ENCODE data around the gene SH2D5.

SH2D5 gene

DNA sequence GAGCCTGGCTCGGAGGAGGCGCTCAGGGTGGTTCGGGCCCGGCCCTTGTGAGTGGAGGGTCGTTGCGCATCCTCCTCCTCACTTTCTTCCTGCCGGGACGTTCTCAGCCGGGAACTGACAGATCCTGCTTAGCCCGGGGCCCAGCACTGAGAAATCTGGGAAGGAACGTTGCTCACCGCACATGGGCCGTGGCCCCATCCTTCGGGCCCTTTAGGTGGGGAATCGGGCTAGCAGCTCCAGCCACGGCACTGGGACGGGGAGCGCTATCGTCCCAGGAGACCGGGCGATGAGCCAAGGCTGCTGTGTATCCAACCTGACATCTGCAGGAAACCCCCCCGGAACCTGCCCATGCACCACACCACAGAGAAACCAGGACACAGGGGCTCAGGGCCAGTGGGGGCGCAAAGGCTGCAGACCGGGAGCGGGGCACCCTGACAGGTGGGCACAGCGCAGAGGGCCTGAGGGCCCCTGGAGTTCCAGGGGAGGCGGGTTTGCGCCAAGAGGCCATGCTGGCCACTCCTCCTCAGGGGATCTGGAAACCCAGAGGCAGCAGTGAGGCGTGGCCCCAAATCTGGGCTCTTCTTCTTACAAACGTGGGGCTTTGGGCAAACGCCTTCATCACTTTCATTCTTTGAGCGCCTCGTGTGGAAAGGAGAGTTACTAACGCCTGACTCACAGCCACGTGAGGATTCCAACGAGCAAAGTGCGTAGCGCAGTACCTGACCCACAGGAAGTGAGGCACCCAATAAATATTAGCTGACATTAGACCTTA lies at the start of gene SH2D5:
Gene SH2D5 (minus strand): TSS at position 116 of the 772 bp plus-strand sequence. CDS start 4,659 bp downstream, outside the sequence.
- peaks cover 51% of the 10 kb centered on the region for H3K27me3 ChIP-seq
- peaks cover 15% of the 10 kb centered on the region for H3K4me1 ChIP-seq
- no peak for TF ChIP-seq Cebpa-rat (IDR thresholded peaks at IDR 0.05)
- no peak within 1 kb of the TSS for H3K27ac ChIP-seq
- H4K20me1 ChIP-seq, result peaks cover 36% of the 10 kb centered on the region
- no peaks in the 10 kb centered on the region for H3K9me3 ChIP-seq
- H3K4me3 ChIP-seq, result peak within 1 kb of the TSS; percentile 66
- H3K9ac ChIP-seq, result peak within 1 kb of the TSS; percentile 32; the same call in 1 of the 2 replicates
- H3K4me2 ChIP-seq, result peak within 1 kb of the TSS; percentile 100
- H3K36me3 ChIP-seq, result peaks cover 10% of the 10 kb centered on the region

DNA sequence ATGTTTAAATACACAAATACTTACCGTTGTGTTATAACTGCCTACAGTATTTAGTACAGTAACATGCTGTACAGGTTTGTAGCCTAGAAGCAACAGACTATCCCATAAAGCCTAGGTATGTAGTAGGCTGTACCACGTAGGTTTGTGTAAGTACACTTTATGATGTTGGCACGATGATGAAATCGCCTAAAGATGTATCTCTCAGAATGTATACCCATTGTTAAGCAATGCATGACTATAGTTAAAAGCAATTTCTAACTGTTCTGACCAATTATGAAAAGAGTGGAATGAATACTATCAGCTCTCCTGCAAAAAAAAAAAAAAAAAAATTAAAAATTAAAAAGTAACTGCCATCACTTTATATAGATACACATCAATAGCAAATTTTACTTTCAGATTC lies 43.2 kb upstream of the SH2D5 start:
- Histone ChIP-seq H3K36me3 (peaks cover 95% of the 10 kb centered on the region), H3K4me1 (no peaks in the 10 kb centered on the region), H3K9me3 (no peaks in the 10 kb centered on the region), H3K9ac (no peak overlapping the region), H4K20me1 (peaks cover 94% of the 10 kb centered on the region), H3K4me2 (no peak overlapping the region), H3K27me3 (no peaks in the 10 kb centered on the region), H3K27ac (no peak overlapping the region), H3K4me3 (no peak overlapping the region)
- TF ChIP-seq Cebpa-rat (IDR thresholded peaks at IDR 0.05), result no peak

DNA sequence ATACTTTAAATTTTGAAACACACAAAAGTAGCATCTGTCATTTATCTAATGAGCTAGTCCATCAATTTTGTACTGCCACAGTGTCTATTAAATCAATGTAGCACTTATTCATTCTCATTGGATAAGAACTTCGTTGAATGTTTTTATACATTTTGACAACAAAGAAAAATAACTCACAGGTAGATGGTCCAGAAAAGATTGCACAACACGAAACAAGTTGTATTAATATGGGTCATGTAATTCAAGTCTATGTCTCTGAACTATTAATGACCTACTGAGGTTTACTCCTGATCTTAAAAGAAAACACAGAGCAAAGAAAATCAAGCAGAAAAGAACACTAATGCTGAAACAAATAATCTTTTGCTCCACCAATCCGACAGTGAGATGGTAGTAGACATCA lies 39.3 kb upstream of the SH2D5 start:
- Histone ChIP-seq H3K4me2 (no peak overlapping the region), H3K36me3 (peaks cover 99% of the 10 kb centered on the region), H3K4me1 (no peaks in the 10 kb centered on the region), H3K9ac (no peak overlapping the region), H3K27ac (no peak overlapping the region), H4K20me1 (peaks cover 85% of the 10 kb centered on the region), H3K27me3 (no peaks in the 10 kb centered on the region), H3K9me3 (no peaks in the 10 kb centered on the region), H3K4me3 (no peak overlapping the region)
- TF ChIP-seq Cebpa-rat (IDR thresholded peaks at IDR 0.05), result no peak

DNA sequence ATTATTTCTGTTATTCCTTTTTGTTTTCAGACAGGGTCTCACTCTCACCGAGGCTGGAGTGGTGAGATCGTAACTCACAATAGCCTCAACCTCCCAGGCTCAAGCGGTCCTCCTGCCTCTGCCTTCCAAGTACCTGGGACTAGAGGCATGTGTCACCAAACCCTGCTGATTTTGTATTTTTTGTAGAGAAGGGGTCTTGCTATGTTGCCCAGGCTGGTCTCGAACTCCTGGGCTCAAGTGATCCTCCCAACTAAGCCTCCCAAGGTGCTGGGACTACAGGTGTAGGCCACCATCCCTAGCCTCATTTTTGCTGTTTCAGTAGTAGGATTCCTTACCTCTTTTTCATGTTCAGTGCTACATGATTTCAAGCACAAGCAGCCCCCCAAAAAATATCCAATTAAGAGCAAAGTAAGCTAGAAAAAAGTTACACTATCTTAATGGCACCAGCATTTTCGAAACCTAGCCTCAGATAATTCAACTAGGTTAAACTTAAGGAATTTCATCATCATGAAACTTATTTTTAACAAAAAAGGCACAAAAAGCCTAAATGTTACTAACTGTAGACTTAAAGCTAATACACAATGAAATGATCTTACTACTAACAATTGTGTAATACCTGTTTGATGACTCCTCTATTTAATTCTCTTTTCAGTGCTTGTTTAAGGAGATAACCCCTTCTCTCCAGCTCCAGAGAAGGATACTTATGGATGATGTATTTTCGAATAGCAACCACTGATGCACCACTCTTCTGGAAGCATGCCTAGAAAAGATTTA lies 38.0 kb upstream of the SH2D5 start:
- TF ChIP-seq Cebpa-rat (IDR thresholded peaks at IDR 0.05), result no peak
- Histone ChIP-seq H3K4me3 (no peak overlapping the region), H3K36me3 (peaks cover 100% of the 10 kb centered on the region), H3K4me2 (no peak overlapping the region), H4K20me1 (peaks cover 81% of the 10 kb centered on the region), H3K27ac (no peak overlapping the region), H3K27me3 (no peaks in the 10 kb centered on the region), H3K9ac (no peak overlapping the region), H3K9me3 (no peaks in the 10 kb centered on the region), H3K4me1 (no peaks in the 10 kb centered on the region)

DNA sequence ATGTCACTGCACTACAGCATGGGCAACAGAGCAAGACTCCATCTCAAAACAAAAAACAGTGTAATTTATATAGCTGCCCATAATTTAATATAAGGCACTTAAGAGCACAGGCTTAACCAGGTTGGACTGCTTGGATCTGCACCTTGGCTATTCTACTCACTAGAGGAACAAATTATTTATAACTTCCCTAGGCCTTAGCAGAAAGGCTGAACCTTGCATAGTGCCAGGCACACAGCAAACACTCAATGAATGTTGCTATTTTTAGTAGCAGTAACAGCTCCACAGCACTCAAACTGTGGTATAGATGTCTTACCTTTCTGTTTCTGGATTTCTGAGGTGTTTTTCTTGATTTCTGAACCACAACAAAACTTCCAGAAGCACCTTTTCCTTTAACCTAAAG lies 34.8 kb upstream of the SH2D5 start:
- peaks cover 63% of the 10 kb centered on the region for H4K20me1 ChIP-seq
- H3K9ac ChIP-seq, result no peak overlapping the region
- no peaks in the 10 kb centered on the region for H3K9me3 ChIP-seq
- peaks cover 100% of the 10 kb centered on the region for H3K36me3 ChIP-seq
- no peak overlapping the region for H3K4me3 ChIP-seq
- no peak overlapping the region for H3K4me2 ChIP-seq
- no peaks in the 10 kb centered on the region for H3K4me1 ChIP-seq
- TF ChIP-seq Cebpa-rat (IDR thresholded peaks at IDR 0.05), result no peak
- H3K27ac ChIP-seq, result no peak overlapping the region
- H3K27me3 ChIP-seq, result no peaks in the 10 kb centered on the region

DNA sequence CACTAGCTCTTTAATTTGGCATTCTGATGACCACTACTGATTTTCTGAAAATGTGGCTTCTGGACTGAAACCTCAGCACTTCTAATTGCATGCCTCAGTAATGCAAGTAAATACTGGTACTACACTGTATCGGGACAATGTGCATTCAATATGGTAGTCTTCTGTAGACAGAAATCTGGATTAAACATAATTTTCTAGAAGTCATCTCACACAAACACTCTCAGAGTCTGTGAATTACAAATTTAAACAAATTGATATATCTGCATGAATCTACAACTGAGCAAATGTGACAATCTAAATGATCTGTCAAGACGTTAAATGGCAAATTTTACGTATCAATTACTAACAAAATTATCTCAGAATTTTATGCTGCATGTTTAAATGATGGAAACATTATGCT lies 30.9 kb upstream of the SH2D5 start:
- H3K4me3 ChIP-seq, result no peak overlapping the region
- H3K9ac ChIP-seq, result no peak overlapping the region
- peaks cover 100% of the 10 kb centered on the region for H3K36me3 ChIP-seq
- no peak for TF ChIP-seq Cebpa-rat (IDR thresholded peaks at IDR 0.05)
- no peaks in the 10 kb centered on the region for H3K4me1 ChIP-seq
- H3K27ac ChIP-seq, result no peak overlapping the region
- H3K4me2 ChIP-seq, result no peak overlapping the region
- H3K9me3 ChIP-seq, result no peaks in the 10 kb centered on the region
- H4K20me1 ChIP-seq, result peaks cover 69% of the 10 kb centered on the region
- H3K27me3 ChIP-seq, result no peaks in the 10 kb centered on the region

DNA sequence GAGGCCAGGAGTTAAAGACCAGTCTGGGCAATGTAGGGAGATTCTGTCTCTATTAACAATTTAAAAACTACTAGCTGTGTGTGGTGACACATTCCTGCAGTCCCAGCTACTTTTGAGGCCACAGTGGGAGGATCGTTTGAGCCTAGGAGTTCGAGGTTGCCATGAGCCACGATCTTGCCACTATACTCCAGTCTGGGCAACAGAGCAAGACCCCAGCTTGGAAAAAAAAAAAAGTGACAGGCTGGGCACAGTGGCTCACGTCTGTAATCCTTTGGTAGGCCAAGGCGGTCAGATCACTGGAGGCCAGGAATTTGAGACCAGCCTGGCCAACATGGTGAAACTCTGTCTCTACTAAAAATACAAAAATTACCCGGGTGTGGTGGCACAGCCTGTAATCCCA lies 27.8 kb upstream of the SH2D5 start:
- Histone ChIP-seq H3K27ac (no peak overlapping the region), H4K20me1 (peaks cover 51% of the 10 kb centered on the region), H3K9ac (no peak overlapping the region), H3K4me2 (no peak overlapping the region), H3K36me3 (peaks cover 99% of the 10 kb centered on the region), H3K27me3 (no peaks in the 10 kb centered on the region), H3K4me1 (no peaks in the 10 kb centered on the region), H3K4me3 (no peak overlapping the region), H3K9me3 (no peaks in the 10 kb centered on the region)
- no peak for TF ChIP-seq Cebpa-rat (IDR thresholded peaks at IDR 0.05)

DNA sequence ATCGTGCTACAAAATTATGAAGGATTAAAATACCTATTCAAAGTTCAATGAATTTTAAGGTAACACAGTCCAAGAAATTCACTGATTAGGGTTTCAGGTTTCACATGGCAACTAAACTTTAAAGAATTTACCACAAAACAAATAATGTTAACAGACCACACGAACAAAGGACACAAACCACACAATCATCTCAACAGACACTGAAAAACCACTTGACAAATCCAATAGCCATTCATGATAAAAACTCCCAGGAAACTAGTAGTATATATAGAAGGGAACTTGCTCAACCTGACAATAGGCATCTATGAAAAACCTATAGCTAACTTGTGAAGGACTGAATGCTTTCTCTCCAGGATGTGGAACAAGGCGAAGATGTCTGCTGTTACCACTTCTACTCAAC lies 21.1 kb upstream of the SH2D5 start:
- no peak overlapping the region for H3K4me3 ChIP-seq
- no peaks in the 10 kb centered on the region; the same call in 1 of the 2 replicates for H3K4me1 ChIP-seq
- no peak overlapping the region for H3K4me2 ChIP-seq
- H3K36me3 ChIP-seq, result peaks cover 98% of the 10 kb centered on the region
- TF ChIP-seq Cebpa-rat (IDR thresholded peaks at IDR 0.05), result no peak
- no peaks in the 10 kb centered on the region for H3K9me3 ChIP-seq
- H3K27ac ChIP-seq, result no peak overlapping the region
- H3K9ac ChIP-seq, result no peak overlapping the region
- no peaks in the 10 kb centered on the region for H3K27me3 ChIP-seq
- peaks cover 53% of the 10 kb centered on the region for H4K20me1 ChIP-seq

DNA sequence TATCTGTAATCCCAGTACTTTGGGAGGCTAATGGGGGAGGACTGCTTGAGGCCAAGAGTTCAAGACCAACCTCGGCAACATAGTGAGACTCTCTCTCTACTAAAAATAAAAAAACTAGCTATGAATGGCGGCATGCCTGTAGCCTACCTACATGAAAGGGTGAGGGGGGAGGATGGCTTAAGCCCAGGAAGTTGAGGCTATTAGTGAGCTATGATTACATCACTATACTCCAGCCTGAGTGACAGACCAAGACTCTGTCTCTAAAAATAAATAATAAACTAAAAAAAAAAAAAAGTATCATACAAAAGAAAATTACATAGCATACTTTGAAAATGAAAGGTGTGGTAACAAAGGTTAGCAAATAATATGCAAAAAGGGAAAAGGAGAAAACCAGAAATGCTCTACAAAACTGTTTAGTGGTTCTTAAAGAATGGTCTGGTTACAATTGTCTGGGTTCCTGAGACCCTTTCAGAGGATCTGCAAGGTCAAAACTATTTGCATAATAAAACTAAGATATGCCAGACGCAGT lies 19.0 kb upstream of the SH2D5 start:
- Histone ChIP-seq H3K36me3 (peaks cover 98% of the 10 kb centered on the region), H3K27ac (no peak overlapping the region), H3K4me3 (no peak overlapping the region), H3K27me3 (no peaks in the 10 kb centered on the region), H3K4me2 (no peak overlapping the region), H3K9ac (no peak overlapping the region), H3K9me3 (no peaks in the 10 kb centered on the region), H3K4me1 (no peaks in the 10 kb centered on the region; the same call in 1 of the 2 replicates), H4K20me1 (peaks cover 55% of the 10 kb centered on the region)
- TF ChIP-seq Cebpa-rat (IDR thresholded peaks at IDR 0.05), result no peak

DNA sequence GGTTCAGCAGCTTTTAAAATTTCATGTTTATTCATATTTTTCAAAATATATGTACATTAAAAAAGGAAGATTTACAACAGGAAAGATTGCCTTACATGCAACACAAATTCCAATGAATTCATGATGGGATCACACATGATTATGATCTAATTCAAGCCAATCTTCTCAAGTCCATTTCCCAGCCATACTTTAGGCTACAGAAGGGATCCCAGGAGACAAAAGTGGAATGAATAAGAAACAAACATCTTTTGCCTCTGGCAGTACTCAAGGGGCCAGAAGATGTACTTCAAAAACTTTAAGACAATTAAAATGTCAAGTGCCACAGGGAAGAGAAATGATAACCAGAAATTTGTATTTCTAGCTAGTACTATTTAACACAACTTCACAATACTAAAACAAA lies 10.2 kb upstream of the SH2D5 start:
- H4K20me1 ChIP-seq, result peaks cover 20% of the 10 kb centered on the region

More for the DNA sequence above, 10.2 kb upstream of the SH2D5 start:
- Histone ChIP-seq H3K4me1 (no peaks in the 10 kb centered on the region), H3K27me3 (no peaks in the 10 kb centered on the region), H3K4me3 (no peak overlapping the region), H3K36me3 (peaks cover 99% of the 10 kb centered on the region), H3K27ac (no peak overlapping the region), H3K9ac (no peak overlapping the region), H3K9me3 (no peaks in the 10 kb centered on the region), H3K4me2 (no peak overlapping the region)
- TF ChIP-seq Cebpa-rat (IDR thresholded peaks at IDR 0.05), result no peak
